ENCODE results near the gene MACO1. TPM values are rescaled to one million over a fixed set of nuclear protein-coding genes. Genes with fewer than 3 reads are reported as not detected.

The MACO1 gene
- total and polyA plus RNA-seq, 4 donors, result 15.3 to 23.2 (median 20.6) TPM

- Histone ChIP-seq H3K27ac (ENCODE audit: low read depth in 1 of 2, low read length in 2 of 2) (no peak overlapping the region), H3K9ac (ENCODE audit: low read depth in 1 of 2, low read length in 2 of 2) (no peak overlapping the region), H3K4me3 (ENCODE audit: low read depth in 1 of 3, low read length in 3 of 3) (no peak overlapping the region), H3K9me3 (ENCODE audit: control insufficient read depth in 4 of 4, low read length in 3 of 4) (peaks cover 0 to under 1% (median 0%) of the 10 kb centered on the region in 4 donors), H3K36me3 (ENCODE audit: control insufficient read depth in 4 of 4, insufficient read depth in 3 of 4, low read depth in 1 of 4, low read length in 3 of 4) (no peaks in the 10 kb centered on the region), H3K4me1 (ENCODE audit: control insufficient read depth in 4 of 4, insufficient read depth in 4 of 4, low read length in 3 of 4) (no peaks in the 10 kb centered on the region), H3K27me3 (ENCODE audit: control insufficient read depth in 4 of 4, insufficient read depth in 4 of 4, low read length in 3 of 4) (no peaks in the 10 kb centered on the region)
- no peak for DNase-seq (ENCODE audit: low spot score)
- TF ChIP-seq FOXA2 (IDR thresholded peaks at IDR 0.05) (no peak), SP1 (IDR thresholded peaks at IDR 0.05) (no peak), RAD21 (IDR thresholded peaks at IDR 0.05) (no peak), EGR1 (IDR thresholded peaks at IDR 0.05; ENCODE audit: low read depth in 2 of 2) (no peak), NR2F2 (IDR thresholded peaks at IDR 0.05) (no peak), REST (IDR thresholded peaks at IDR 0.05) (no peak), JUND (IDR thresholded peaks at IDR 0.05) (no peak), HNF4A (conservative IDR thresholded peaks at IDR 0.05) (no peak), GABPA (IDR thresholded peaks at IDR 0.05 in 1 of 2, conservative IDR thresholded peaks at IDR 0.05 in 1 of 2) (no peak), FOXA1 (IDR thresholded peaks at IDR 0.05) (no peak), YY1 (IDR thresholded peaks at IDR 0.05) (no peak)
- TF ChIP-seq, protein P1, sequence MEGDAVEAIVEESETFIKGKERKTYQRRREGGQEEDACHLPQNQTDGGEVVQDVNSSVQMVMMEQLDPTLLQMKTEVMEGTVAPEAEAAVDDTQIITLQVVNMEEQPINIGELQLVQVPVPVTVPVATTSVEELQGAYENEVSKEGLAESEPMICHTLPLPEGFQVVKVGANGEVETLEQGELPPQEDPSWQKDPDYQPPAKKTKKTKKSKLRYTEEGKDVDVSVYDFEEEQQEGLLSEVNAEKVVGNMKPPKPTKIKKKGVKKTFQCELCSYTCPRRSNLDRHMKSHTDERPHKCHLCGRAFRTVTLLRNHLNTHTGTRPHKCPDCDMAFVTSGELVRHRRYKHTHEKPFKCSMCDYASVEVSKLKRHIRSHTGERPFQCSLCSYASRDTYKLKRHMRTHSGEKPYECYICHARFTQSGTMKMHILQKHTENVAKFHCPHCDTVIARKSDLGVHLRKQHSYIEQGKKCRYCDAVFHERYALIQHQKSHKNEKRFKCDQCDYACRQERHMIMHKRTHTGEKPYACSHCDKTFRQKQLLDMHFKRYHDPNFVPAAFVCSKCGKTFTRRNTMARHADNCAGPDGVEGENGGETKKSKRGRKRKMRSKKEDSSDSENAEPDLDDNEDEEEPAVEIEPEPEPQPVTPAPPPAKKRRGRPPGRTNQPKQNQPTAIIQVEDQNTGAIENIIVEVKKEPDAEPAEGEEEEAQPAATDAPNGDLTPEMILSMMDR (IDR thresholded peaks at IDR 0.05; ENCODE audit: low read depth, low read length, missing input control), result no peak
- WGBS, result 92% methylated on average over 22 of the region's 22 CpGs
Observed at GRCh38 chr1:25530186-25531081, 99.7 kb downstream of the MACO1 start.

GRCh38 chr1:25531082-25531461 is 100.4 kb downstream of the MACO1 start:
- WGBS, result 87% methylated on average over 11 of the region's 11 CpGs

More at GRCh38 chr1:25531082-25531461, 100.4 kb downstream of the MACO1 start:
- Histone ChIP-seq H3K27me3 (ENCODE audit: control insufficient read depth in 4 of 4, insufficient read depth in 4 of 4, low read length in 3 of 4) (no peaks in the 10 kb centered on the region), H3K27ac (ENCODE audit: low read depth in 1 of 2, low read length in 2 of 2) (no peak overlapping the region), H3K36me3 (ENCODE audit: control insufficient read depth in 4 of 4, insufficient read depth in 3 of 4, low read depth in 1 of 4, low read length in 3 of 4) (no peaks in the 10 kb centered on the region), H3K9ac (ENCODE audit: low read depth in 1 of 2, low read length in 2 of 2) (no peak overlapping the region), H3K4me3 (ENCODE audit: low read depth in 1 of 3, low read length in 3 of 3) (no peak overlapping the region), H3K4me1 (ENCODE audit: control insufficient read depth in 4 of 4, insufficient read depth in 4 of 4, low read length in 3 of 4) (no peaks in the 10 kb centered on the region), H3K9me3 (ENCODE audit: control insufficient read depth in 4 of 4, low read length in 3 of 4) (no peaks in the 10 kb centered on the region)
- no peak for DNase-seq (ENCODE audit: low spot score)
- TF ChIP-seq, protein P1 (IDR thresholded peaks at IDR 0.05; ENCODE audit: low read depth, low read length, missing input control), result no peak
- TF ChIP-seq HNF4A (conservative IDR thresholded peaks at IDR 0.05), result no peak
- no peak for TF ChIP-seq REST (IDR thresholded peaks at IDR 0.05)
- TF ChIP-seq FOXA1 (IDR thresholded peaks at IDR 0.05), result no peak
- no peak for TF ChIP-seq NR2F2 (IDR thresholded peaks at IDR 0.05)
- no peak for TF ChIP-seq EGR1 (IDR thresholded peaks at IDR 0.05; ENCODE audit: low read depth in 2 of 2)
- TF ChIP-seq, protein P2, sequence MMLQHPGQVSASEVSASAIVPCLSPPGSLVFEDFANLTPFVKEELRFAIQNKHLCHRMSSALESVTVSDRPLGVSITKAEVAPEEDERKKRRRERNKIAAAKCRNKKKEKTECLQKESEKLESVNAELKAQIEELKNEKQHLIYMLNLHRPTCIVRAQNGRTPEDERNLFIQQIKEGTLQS (IDR thresholded peaks at IDR 0.05), result no peak
- TF ChIP-seq TAF1 (conservative IDR thresholded peaks at IDR 0.05), result no peak
- no peak for TF ChIP-seq FOXA2 (IDR thresholded peaks at IDR 0.05)
- no peak for TF ChIP-seq GABPA (IDR thresholded peaks at IDR 0.05 in 1 of 2, conservative IDR thresholded peaks at IDR 0.05 in 1 of 2)
- TF ChIP-seq, protein P3, sequence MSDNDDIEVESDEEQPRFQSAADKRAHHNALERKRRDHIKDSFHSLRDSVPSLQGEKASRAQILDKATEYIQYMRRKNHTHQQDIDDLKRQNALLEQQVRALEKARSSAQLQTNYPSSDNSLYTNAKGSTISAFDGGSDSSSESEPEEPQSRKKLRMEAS (IDR thresholded peaks at IDR 0.05), result no peak
- no peak for TF ChIP-seq YY1 (IDR thresholded peaks at IDR 0.05)
- no peak for TF ChIP-seq SP1 (IDR thresholded peaks at IDR 0.05)
- no peak for TF ChIP-seq JUND (IDR thresholded peaks at IDR 0.05)
